ENCODE data around the gene LMF1.

LMF1 gene

DNA sequence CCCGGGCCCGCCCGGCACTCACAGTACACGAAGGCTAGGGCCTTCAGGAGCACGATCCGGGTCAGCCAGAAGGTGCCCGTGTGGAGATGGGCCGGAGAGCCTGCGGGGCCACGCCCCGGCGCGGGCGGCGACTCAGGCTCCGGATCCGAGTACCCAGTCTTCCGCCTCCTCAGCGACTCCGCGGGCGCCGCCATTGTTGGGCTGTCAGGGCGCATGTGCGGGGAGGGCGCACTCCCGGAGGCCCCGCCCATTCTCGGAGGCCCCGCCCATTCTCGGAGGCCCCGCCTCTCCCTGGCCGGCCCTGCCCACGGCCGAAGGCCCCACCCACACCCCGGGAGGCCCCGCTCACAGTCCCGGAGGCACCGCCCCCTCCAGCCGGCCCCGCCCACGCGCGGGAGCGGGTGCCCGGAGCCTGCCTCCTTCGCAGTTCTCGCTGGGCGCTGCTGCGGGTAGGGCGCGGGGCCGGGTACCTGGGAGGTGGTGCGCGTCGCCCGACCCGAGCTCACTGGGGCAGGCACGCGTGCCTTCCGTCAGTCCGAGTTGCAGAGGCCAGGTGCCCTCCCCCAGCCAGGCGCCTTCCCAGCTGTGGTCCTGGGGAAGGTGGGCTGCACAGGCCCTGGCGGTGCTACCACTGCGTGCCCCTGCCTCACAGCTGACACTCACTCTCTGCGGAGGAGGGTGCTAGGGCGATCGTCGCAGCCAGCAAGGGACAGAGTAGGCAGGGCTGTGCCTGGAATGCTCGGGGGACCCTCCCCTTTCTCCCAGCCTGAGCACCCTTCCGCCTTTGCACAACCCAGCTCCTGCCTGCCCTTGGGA, at the start of gene LMF1:
TSS of gene LMF1 (minus strand) at position 219 of the 816 bp plus-strand sequence. CDS start at position 215, 4 bp downstream.
- peak; percentile 98 for DNase-seq

DNA sequence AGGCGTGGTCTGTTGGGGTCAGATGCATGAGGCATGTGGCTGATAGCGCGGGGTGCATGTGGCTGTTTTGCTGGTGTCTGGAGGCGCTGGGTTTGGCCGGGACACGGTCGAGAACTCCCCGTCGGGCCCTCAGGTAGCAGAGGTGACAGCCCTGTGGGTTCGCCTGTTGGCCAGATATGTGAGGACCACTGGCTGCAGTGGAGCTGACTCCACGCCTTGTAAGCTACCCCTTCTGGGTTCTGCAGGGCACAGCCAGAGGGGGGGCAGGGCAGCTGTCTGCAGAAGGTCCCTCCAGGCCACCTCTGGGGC, 49.3 kb upstream of the LMF1 start:
- DNase-seq = no peak

DNA sequence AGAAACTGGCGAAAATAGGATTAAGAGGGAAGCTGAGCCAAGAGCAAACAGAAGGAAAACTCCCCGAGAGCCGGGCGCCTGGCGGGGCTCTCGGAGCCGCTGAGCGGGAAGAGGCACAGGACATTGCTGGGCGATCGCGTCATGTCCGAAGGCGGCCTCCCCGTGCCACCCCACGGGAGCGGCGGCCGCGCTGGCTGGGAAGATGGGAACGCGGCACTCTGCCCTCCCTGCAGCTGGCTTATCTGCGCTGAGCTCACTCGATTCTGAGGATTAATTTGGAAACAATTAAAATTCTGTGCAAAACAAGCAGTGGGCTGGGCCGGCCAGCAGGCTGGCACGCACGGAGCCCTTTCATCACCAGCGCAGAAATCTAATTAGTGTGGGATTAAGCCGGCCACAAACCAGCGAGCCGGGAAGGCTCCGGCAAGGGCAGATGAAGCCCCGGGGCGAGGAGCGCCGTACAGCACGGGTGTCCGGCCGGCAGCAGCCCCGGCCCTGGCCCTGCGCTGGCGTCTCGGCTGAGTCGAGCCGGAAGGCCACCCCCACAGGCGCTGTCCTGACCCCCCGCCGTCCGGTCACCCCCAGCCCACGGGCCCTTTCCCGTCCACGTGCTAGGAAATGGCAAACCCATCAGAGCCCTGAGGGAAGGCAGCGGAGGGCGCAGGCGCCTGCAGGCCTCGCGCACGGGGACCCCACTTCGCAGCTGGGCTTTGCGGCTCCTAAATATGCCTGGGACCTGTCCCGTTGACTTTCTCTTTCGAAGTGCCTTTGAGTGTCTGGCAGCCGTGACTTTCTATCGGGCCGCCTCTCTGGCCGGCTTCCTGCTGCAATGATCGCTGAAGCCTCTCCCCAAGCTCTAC, 48.7 kb upstream of the LMF1 start:
- no peak for DNase-seq

DNA sequence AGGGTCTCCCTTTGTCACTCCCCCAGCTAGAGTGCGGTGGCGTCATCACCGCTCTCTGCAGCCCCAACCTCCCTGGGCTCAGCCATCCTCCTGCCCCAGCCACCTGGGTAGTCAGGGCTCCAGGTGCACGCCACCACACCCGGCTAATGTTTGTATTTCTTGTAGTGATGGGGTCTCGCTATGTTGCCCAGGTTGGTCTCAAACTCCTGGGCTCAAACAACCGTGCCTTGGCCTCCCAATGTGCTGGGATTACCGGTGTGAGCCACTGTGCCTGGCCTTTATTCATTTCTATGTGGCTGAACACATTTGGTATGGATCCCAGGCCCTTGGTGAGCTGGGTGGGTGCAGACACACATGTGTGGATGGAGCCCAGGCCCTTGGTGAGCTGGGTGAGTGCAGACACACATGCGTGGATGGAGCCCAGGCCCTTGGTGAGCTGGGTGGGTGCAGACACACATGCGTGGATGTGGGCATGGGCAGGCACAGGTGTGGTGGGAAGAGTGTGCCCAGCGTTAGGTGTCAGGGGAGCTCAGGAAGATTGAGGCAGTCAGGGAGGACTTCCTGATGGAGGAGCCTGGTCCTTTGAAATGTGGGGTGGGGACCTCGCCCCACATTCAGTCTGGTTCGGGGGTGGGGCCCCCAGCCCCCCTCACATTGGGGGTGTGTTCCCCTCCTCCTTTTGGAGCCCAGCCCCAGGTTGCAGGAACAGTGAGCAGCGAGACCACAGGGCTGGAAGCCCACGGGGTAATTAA, 47.8 kb upstream of the LMF1 start:
- DNase-seq = no peak

DNA sequence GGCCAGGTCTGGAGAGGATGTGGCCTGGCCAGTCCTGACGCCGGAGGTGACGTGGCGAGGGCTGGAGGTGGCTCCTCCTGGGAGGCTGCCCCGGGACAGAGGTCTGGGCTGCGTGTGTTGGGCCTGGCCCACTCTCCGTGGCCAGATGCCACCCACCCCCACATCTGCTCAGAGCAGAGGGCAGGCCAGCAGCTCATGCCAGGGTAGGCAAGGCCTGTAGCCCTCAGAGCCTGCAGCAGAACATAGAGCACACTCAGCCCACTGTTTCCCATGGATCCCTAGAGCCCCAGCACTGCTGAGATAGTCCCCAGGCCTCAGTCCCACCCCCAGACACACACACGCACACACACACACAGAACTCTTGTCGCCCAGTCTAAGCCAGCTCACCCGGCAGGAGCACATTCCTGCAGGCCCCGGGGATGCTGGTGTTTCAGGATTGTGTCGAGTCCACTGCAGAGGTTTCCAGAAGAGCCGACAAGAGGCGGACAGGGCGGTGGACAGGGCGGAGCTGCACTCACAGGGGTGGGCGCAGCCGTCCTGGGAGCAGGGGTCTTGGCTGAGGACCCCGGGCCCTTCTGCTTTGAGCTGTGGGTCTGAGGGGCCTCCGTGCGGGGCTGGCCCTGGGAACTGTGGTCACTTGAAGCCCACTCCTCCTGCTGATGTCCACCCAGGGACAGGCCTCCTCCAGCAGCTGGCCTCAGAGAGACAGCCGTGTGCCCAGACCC, 44.1 kb upstream of the LMF1 start:
- no peak for DNase-seq

DNA sequence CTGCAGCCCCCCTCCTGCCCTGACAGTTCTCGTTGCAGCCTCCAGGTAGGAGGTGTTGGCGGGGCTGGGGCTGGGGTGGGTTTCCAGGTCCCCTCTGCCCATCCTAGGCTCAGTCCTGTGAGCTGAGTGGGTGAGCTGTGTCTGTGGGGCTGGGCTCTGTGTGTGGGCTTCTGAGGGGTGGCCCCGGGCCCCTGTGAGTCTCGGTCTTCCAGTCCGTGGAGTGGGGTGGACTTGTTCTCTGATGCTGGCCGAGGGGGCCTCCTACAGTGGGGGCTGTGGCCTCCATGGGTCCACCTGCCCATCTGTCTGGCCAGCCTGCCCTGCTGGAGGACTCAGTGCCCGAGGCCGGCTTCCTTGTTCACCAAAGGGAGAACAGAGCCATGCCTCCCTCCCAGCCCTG, 43.4 kb upstream of the LMF1 start:
- DNase-seq = no peak

DNA sequence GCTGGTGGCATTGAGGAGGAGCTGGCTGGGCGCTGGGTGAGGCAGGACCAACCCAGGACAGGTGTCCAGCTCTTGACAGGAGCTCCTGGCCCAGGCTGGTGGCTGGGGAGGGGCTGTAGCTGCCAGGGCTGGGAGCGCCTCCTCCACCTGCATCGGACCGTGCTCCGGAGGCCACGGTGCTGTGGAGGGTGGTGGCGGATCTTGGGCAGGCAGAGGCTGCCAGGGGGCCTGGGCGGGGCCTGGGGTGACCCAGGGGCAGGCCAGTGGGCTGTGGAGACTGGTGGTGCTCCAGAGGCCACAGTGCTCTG, 42.8 kb upstream of the LMF1 start:
- DNase-seq = no peak

DNA sequence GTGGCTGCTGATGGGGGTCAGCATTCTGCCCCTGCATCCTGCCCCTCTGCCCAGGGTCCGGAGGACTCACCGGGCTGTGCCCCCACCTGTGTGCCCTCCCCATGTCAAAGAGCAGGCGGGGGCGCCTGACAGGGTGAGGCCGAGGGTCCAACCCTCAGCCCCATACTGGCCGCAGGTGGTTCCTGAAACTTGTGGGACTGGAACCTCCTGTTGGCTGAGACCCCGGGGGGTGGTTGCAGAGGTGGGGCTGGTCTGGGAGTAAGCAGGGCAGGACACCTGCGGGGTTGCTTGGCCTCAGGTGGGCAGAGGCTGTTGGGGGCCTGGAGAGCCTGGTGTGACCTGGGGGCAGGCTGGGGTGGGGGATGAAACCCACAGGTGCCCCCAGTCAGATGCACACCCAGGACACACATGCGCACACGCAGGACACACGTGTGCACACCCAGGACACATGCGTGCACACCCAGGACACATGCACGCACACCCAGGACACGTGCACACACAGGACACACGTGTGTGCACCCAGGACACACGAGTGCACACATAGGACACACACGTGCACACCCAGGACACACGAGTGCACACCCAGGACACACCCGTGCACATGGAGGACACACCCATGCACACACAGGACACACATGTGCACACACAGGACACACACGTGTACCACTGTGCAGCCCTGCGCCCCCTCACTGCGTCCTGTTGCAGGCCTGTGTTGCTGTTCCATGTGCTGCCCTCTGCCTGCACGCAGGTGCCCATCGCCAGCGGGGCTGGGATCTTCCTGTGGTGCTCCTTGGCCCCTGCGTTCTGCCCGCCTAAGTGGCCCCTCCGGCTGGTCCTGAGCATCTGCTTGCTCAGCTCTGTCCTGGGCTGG, 42.2 kb upstream of the LMF1 start:
- DNase-seq = no peak

DNA sequence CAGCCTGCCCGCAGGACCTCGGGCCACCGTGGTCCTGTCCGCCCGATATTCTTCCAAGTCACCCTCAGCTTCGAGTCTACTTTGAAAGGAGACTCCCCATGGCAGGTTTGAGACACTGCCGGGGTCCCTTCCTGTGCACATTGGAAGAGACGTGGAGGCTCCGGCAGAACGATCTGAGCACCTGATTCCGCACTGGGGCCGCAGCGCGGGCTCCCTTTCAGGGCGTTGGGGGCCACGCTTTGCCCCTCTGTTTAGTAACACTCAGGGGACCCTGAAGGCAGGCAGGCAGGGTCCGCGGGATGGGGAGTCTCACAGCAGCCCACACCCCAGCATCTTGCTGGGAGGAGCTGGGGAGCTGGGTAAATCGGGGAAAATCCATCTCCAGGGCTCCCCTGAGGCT, 41.4 kb upstream of the LMF1 start:
- DNase-seq = no peak

DNA sequence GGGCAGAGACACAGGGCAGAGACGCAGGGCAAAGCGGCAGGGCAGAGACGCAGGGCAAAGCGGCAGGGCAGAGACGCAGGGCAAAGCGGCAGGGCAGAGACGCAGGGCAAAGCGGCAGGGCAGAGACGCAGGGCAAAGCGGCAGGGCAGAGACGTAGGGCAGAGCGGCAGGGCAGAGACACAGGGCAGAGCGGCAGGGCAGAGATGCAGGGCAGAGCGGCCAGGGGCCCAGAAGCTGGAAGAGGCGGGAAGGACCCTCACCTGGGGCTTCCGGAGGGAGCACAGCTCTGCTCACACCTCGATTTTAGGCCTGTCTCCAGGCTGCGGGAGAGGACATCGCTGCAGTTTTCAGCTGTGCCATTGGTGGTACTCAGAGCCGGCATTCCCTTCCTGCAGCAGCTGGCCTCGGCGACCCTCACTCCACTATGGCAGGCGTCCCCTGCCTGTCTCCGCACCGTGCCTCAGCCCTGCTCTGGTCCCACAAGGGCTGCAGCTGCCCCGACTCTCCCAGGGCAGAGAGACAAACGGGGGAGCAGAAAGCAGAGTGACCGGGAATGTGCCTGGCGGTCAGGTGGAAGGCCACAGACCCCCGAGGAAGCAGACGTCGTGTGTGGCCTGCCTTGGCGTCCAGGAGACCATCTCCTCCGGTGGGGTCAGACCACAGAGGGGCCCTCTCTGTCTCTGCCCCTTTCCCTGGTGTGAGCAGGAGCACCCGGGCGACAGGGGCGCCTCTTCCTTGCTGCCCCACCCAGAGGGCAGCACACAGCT, 40.7 kb upstream of the LMF1 start:
- DNase-seq = no peak

DNA sequence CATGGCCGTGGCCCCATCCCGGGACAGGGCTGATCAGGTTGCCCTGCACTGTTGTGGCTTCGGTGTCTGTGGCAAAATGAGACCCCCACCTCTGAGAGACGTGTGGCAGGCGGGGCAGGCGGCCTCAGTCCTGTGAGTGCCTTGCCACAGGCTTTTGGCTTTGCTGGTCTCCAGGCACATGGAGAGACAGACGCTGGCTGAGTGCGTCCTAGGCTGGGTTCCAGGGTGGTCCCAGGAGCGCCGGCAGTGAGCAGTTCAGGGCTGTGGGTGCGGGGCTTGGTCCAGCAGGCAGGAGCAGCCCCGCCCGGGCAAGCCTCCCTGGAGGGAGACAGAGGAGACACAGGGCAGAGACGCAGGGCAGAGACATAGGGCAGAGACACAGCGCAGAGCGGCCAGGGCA, 40.0 kb upstream of the LMF1 start:
- DNase-seq = no peak

DNA sequence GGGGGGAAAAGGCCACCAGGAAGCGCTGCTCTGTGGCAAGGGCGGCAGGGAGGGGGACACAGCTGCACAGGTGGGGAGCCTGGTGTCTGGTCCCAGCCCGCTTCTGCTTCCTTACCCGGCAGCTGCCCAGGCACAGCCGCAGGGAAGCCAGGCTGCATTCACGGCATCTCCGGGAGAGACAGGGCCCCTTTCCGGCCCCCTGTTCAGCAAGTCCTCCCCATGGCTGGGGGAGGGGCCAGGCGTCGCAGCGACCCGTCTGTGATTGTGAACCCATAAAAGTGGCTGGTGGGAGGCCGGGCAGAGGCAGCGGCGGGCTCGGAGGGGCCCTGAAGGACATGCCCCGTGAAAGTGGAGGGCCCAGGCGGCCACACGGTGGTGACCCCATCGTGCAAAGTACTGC, 39.5 kb upstream of the LMF1 start:
- no peak for DNase-seq

DNA sequence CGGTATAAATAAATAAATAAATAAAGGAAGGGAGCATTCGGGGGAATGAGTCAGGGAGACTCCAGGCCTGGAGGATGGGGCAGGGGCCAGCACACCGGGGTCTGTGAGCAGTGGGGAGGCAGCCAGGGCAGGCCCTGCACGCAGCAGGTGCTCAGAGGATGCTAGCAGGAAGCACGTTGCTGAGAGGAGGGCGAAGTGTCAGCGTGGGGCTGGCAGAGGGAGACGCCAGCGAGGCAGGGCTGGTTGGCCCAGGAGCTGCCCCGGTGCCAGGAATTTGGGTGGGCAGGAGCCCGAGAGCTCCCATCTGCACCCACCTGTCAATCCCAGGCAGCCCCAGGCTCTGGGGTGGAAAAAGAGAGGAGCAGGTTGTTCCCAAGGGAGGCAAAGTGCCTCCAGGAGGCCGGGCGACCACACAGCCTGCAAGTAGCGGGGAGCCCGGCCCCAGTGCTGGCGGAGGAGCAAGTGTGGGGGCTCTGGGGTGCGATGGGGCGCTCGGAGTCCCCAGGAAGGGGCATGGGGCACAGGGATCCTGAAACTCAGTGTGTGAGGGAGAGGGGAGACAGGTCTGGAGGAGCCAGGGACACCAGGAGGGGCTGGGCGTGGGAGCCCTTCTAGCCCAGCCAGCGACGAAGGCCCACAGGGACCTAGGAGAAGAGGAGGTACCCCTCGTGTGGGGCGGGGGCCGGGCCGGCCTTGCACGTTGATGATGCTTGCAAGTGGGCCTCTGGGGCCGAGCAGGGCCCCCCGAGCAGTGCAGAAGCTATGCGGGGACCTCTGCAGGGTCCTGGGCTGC, 38.8 kb upstream of the LMF1 start:
- DNase-seq = no peak

DNA sequence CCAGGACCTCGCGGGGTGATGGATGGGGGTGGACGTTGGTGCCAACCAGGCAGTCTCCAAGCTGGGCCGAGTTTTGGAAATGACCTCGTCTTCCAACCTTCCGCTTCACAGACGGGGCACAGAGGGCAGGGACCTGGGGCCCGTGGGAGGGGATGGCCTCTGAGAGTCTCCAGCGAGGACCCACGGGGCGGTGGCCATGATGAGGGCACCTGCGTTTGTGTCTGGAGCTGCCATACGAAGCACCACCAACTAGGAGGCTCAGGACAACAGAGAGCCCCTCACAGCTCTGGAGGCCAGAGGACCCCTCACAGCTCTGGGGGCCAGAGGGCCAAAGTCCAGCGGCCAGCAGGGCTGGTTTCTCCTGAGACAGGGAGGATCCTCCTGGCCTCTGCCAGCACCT, 37.3 kb upstream of the LMF1 start:
- no peak for DNase-seq

DNA sequence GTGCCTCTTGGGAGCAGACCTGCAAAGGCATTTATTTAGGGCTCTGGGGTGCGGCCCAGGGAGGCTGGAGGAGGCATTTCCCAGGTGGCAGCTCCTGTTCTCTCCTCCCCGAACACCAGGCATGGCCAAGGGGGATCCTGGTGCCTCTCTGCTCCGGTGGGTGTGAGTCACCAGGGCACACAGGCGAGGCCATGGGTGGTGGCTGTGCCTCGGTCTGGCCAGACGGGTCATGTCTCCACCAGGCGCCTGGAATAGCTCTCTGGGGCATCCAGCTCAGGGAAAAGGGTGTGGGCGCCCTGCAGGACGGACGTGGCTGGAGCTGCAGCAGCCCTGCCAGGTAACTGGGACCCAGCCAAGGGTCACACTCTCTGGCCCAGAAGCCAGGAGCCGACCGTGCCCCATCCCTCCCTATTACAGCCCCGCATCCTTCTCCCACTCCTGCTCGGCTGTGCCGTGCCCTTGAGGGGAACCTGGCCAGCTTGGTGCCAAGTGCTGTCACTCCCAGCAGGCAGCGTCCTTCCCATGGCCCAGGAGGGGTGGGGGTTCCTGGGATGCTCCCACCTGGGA, 36.6 kb upstream of the LMF1 start:
- no peak for DNase-seq

DNA sequence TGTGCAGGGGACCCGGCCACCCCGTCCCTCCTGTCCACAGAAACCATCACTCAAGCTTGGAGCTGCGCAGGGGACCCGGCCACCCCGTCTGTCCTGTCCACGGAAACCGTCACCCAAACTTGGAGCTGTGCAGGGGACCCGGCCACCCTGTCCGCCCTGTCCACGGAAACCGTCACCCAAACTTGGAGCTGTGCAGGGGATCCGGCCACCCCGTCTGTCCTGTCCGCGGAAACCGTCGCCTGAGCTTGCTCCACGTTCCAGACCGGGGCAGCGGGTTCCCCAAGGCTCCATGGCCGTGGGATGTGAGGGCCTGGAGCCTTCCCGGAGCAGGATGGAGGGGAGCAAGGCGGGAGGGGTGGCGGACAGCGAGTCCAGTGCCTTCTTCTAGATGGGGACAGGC, 36.0 kb upstream of the LMF1 start:
- DNase-seq = no peak

DNA sequence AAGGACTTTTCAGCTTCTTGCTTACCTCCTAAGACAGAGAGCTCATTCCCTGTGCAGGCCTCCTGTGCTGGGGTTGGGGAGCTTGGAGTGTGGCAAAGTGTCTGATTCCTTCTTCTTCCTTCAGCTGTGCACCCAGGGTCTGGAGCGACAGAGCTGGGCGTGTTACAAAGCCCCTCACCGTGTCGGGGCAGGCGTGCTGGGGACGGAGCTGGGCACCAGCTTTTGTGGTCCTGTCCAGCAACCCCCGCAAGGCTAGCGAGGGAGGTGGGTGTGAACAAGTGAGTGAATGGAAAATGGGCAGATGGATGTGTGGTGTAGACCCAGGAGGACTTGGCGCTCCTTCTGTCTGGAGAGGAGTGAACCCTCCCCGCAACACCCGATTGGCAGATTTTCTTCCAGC, 34.5 kb upstream of the LMF1 start:
- no peak for DNase-seq

DNA sequence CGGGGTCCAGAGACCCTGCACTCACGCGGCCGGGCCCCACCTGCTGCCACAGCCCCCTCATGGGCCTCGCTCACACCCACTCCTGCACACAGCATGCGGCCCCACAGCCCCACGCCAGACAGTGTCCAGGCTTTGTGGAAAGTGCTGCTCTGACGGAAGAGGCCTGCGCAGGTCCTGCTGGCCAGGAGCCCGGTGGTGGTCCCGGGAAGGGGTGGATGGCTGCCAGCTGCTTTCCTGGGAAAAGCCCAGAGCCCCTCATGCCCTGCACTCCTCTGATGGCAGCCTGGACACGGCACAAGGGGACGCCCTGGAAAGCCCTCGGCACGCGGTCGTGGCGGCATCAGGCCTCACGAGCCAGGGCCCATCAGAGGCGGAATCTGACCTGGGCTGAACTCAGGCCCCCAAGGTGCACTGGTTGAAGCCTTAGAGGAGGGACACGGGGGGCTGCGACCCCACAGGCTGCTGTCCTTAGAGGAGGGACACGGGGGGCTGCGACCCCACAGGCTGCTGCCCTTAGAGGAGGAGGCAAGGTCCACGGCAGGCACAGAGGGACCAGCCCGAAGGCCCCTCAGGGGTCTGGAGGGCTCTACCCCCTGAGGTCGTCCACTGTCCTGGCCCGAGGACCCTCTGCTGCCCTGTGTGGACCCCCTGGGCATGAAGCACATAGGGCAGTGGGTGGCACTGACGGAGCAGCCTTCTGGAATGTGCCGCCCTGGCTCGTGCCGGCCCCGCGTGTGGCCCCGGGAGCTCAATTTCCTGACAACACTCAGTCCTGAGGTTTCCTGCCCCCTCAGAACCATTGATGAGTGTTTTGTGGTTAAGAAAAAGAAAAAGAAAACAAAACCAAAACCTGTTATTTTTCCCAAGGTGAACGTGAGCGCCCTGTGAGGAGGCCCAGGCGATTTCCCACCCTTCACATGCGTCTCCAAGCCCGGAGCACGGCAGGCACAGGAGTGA, 32.9 kb upstream of the LMF1 start:
- DNase-seq = no peak
